CD4-positive, alpha-beta T cell treated with Interleukin-21 for 1 hour (primary cell): Measurements from ENCODE around the gene COPS4.
"Not testable (repeated sequence)": the region's sequence is repeated elsewhere in the genome, so short reads cannot be mapped to it uniquely, and the experiment has no call there.

Experiments used
- DNase-seq: peaks from one replicate; pipeline ENCODE4 v3.0.0-alpha.2; 2020

The COPS4 gene

GRCh38 chr4:83024233-83024632, 10.8 kb upstream of the COPS4 start:
- no peak for DNase-seq

- DNase-seq, result no peak
These were observed 9.4 kb upstream of the COPS4 start for GRCh38 chr4:83025563-83025962.

- no peak for DNase-seq
These were observed 6.0 kb upstream of the COPS4 start for GRCh38 chr4:83028976-83029375.

GRCh38 chr4:83029688-83030087, 5.3 kb upstream of the COPS4 start:
- no peak for DNase-seq

GRCh38 chr4:83036991-83037665, 2.1 kb downstream of the COPS4 start:
- DNase-seq, result no peak

- no peak for DNase-seq
These were observed 5.3 kb downstream of the COPS4 start for GRCh38 chr4:83040269-83040668.

GRCh38 chr4:83043157-83043556, 8.2 kb downstream of the COPS4 start:
- DNase-seq, result not testable (repeated sequence)

GRCh38 chr4:83043801-83044407, 8.9 kb downstream of the COPS4 start:
- no peak for DNase-seq

- no peak for DNase-seq
These were observed 11.9 kb downstream of the COPS4 start for GRCh38 chr4:83046693-83047473.

GRCh38 chr4:83048781-83049180, 13.8 kb downstream of the COPS4 start:
- DNase-seq, result not testable (repeated sequence)

- peak; percentile 45 for DNase-seq
These were observed 19.9 kb downstream of the COPS4 start for GRCh38 chr4:83054928-83055327.

GRCh38 chr4:83062739-83063138, 27.8 kb downstream of the COPS4 start:
- no peak for DNase-seq

GRCh38 chr4:83065266-83065665, 30.3 kb downstream of the COPS4 start:
- DNase-seq, result no peak

- DNase-seq, result no peak
These were observed 32.2 kb downstream of the COPS4 start for GRCh38 chr4:83067058-83067639.

- no peak for DNase-seq
These were observed 36.1 kb downstream of the COPS4 start for GRCh38 chr4:83071116-83071515.

- peak; percentile 89 for DNase-seq
These were observed 39.2 kb downstream of the COPS4 start for GRCh38 chr4:83074086-83074704.

- not testable (repeated sequence) for DNase-seq
These were observed 39.8 kb downstream of the COPS4 start for GRCh38 chr4:83074783-83075182.

GRCh38 chr4:83075311-83076095, 40.5 kb downstream of the COPS4 start:
- no peak for DNase-seq

GRCh38 chr4:83080561-83080960, 45.6 kb downstream of the COPS4 start:
- DNase-seq, result no peak

- no peak for DNase-seq
These were observed 47.8 kb downstream of the COPS4 start for GRCh38 chr4:83082777-83083176.

- DNase-seq, result peak; percentile 74
These were observed 49.0 kb downstream of the COPS4 start for GRCh38 chr4:83083925-83084475.

GRCh38 chr4:83084956-83085355, 50.0 kb downstream of the COPS4 start:
- DNase-seq, result not testable (repeated sequence)
